Esophagus mucosa (tissue), 1 donor: ENCODE results near the gene BTBD9. TPM values are rescaled to one million over a fixed set of nuclear protein-coding genes. Genes with fewer than 3 reads are reported as not detected.

Experiments
- ATAC-seq: fragments of 200-7000 bp; cut with Tn5 transposase; one replicate; pipeline ENCODE4 v1.9.1; 2020
- total RNA-seq: library from RNA; stranded (reverse); gene quantifications from one replicate; pipeline ENCODE4 v1.2.4, GENCODE V29; 2023
- donor health status: DM: yes; HTN: yes; CAD: no.

BTBD9 gene
- total RNA-seq, 1 donor from 2014 or later, result 13.4 TPM

GRCh38 chr6:38593998-38594665, 45.6 kb downstream of the BTBD9 start:
- no peak for ATAC-seq

DNA sequence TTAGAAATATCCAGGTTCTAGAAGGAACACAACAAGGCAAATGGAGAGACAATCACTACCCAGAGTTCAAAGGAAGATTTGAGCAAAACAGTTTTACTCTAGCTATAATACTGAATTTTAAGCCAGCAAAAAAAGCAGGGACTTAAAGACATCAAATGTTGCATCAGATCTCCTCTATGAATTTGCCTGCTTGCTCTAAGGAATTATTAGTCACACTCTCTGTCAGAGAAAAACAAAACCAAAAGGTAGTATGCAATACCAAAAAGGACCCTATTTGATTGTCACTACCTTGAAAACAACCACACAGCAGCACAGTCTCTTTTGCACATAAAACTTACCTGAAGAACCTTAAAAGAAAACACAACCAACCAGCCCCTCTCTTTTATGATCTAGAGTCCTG, 46.3 kb downstream of the BTBD9 start:
- no peak for ATAC-seq

DNA sequence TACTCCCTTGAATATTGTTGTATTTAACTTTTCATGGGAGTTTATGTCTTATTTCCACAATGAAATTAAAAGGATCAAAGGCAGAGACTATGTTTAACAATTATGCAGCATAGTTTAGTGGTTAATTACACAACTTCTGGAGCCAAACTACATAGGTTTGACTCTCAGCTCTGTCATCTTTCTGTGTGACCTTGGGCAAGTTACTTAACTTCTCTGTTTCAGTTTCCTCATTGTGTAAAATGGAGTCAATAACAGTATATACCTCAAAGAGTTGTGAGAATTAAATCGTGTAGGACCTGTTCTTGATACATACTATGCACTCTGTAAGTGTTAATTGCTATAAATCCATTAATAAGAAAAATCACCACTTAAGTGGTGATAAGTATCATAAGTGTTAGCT, 48.3 kb downstream of the BTBD9 start:
- no peak for ATAC-seq

DNA sequence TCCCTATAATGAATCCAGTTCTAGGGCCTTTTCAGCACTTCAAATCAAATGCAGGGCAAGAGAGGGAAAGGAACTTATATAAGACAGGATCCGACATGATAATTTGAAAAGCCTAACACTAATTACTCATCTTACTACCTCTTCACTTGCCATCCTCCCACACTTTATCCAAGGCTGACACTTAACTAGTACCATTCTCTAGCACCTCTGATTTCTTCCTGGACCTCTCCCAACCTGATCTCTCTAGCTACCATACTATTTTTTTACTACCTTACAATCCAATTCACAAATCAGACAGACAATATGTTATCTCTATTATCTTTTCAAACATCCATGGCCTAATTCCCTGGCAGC, 50.4 kb downstream of the BTBD9 start:
- peak; percentile 36 for ATAC-seq

GRCh38 chr6:38588631-38589366, 50.9 kb downstream of the BTBD9 start:
- peak; percentile 67 for ATAC-seq

DNA sequence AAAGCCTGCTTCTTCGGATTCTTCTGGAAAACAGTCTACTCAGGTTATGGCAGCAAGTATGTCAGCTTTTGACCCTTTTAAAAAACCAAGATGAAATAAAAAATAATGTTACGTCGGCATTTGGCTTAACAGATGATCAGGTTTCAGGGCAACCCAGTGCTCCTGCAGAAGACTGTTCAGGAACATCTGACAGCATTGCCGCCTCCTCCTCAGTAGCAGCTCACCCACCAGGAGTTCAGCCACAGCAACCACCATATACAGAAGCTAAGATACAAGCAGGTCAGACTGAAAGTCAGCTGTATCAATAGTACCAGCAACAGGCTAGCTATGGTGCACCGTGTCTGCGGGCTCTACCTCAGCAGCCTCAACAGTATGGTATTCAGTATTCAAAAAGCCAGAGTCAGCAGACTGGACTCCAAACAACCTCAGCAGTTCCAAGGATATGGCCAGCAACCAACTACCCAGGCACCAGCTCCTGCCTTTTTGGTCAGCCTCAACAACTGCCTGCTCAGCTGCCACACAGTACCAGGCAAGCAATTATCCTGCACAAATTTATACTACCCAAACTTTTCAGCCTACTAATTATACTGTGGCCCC, 51.9 kb downstream of the BTBD9 start:
- ATAC-seq, result no peak

DNA sequence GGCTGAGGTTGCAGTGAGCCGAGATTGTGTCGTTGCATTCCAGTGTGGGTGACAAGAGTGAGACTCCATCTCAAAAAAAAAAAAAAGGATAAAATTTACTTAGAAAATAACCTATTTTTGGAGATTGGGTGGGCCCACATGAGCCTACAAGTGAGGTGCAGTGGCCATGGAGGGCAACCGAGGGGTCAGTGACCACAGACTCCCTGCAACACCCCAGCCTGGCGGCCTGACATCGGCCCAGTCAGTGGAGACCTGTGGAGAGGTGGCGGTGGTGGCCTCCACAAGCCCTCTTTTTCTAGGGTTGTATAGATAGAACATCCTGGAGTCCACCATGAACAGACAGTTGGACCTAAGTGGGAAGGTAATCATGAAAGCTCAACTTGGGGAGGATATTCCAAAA, 52.7 kb downstream of the BTBD9 start:
- ATAC-seq, result no peak

GRCh38 chr6:38584731-38585130, 55.0 kb downstream of the BTBD9 start:
- no peak for ATAC-seq

DNA sequence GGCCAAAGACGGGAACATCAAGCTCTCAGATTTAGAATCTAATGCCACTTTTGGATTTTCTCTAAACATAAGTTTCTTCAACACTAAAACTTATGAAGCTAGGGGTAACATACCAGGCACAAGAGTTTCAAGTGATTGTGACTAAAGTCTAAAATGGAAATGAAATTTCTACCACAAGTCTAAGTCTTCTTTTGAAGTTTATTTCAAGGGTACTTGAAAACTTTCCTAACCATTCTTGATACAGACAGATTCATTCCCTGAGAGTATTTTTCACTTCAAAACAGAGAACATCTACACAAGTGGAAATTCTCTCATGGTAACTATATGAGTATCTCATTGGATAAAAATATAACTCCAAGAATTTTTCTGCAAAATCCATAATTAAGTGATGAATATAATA, 56.2 kb downstream of the BTBD9 start:
- no peak for ATAC-seq

DNA sequence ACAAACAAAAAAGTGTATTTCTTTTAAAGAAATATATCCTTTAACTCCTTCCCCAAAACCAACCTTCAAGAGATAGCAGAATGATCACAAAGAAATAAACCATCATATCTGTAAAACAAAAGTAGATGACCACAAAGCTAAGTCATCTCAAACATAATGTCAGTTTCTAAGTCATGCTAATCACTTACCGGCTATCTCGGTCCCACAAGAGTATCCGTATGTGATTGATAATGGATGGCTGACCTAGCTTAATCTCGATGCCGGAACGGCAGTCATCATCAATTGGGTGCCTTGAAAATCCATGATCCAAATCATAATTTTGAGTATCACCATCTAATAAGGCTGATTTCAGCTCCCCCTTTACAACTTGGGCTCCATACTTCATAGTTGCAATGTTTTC, 59.7 kb downstream of the BTBD9 start:
- ATAC-seq, result no peak

DNA sequence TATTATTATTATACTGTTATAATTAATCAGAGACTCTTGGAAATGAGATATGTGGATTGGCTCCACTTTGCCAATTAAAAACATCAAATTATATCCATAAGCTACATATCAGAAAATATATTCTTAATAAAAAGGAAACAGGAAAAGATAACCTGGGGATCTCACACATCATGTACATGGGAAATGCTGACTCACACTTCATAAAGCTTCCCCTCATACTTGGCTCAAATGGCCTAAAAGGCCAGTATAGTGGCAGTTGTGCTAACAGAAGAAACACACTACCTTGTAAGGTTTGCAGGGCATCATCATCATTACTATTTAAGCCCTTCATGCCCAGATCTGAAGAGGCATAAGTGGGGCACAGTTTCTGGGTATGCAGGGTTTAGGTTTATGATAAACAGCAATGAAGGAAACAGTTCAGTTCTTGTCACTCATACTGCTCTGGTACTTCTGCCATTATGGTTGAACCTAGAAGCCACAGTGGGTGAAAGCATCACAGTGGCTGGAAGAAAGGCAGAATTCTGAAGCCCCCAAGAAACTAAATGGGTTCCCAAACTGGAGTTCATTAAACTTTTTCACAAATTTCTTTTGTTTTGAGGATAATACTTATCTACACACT, 60.6 kb downstream of the BTBD9 start:
- no peak for ATAC-seq

DNA sequence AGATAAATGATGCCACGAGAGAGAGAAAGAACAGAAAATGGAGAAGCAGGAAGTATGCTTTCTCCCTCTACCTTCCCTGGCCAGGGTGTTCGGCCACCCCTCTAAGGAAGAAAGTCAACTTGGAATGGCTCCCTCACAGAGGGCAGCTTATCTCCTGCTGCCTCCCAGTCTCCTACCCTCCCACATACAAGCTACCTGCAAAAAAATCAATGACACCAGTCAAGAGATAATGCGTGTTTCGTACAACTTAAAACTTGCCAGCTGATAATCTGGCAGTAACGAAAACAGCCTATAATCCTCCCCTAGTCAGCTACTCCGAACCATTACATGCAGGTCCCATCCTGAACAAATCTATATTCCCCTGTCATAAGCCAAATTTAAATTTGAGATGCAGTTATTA, 61.7 kb downstream of the BTBD9 start:
- ATAC-seq, result no peak

DNA sequence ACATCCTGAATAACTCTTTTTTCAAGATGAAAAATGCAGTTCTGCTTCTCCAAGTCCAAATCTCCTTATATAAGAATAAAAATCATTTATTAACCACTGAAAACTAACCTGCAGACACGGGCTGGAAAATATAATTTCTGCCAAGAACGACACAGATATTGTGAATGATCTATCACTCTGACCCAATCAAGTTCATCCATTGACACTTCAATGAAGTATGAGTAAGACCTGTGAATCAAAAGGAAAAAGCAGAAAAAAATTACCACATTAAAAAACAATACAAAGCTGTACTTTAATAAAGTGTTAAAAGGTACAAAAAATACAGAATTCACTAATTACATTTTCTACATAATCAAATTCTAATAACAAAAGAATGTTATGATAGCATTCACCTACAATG, 62.2 kb downstream of the BTBD9 start:
- no peak for ATAC-seq

- ATAC-seq, result no peak
Observed at GRCh38 chr6:38573801-38574395, 65.8 kb downstream of the BTBD9 start.

- no peak for ATAC-seq
Observed at GRCh38 chr6:38572186-38572813, 67.4 kb downstream of the BTBD9 start.

DNA sequence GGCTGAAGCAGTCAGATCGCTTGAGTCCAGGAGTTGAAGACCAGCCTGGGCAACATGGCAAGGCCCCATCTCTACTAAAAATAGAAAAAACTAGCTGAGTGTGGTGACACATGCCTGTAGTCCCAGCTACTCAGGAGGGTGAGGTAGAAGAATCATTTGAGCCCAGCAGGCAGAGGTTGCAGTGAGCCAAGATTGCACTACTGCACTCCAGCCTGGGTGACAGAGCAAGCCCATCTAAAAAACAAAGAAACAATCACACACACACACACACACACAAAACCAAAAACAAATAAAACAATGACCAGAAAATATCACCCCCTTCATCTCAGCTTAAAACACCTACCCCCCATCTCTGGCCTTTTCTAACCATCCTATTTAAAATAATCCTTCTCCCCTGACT, 68.0 kb downstream of the BTBD9 start:
- no peak for ATAC-seq

DNA sequence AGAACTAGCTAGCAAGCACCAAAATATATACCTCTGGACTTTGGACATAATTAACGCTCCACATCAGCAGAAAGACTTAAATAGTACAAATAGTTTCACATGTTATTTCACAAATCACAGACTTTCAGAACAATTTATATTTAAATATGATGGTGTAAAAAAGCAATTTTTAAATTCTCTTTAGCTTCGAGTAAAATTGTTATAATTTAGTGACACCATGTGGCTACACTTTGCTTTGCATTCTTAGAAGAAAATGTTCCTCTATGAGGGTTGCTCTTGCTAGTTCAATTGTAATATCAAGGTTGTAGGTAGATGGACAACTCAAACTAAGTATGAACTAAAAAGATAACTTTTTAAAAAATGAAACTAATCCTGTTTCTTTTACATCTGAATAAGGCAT, 69.0 kb downstream of the BTBD9 start:
- no peak for ATAC-seq

- ATAC-seq, result no peak
Observed at GRCh38 chr6:38567436-38567835, 72.3 kb downstream of the BTBD9 start.

DNA sequence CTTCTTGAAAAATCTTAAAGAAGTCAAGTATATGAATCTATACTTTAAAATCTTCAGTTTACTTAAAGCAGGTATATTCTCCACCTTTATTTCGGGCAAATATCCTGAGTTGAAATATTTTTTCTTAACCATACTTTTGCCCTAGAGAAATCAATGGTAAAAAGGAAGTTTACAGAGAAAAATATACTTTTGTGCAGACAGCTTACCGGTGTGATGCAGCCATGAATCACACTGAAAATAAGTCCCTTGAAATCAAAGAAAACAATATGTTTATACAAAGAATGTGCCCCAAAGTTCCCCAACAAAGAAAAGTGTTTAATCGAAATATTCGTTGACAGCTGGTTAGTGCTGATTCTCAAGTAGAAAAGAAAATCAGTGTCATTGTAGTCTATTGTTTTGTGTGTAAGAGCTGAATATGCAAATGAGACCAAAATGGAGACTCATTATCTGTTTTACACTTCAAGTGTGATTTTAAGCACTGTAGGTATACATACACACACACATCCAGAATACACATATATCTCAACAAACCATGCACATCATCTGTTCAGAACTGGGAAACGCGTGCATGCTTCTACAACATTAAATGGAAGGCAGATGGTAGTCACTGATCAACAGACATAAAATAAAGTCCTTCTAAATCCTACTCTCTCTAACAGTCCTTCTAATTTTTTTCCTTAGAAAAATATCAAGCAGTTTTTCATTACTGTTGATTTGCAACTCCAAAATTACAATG, 73.3 kb downstream of the BTBD9 start:
- no peak for ATAC-seq

DNA sequence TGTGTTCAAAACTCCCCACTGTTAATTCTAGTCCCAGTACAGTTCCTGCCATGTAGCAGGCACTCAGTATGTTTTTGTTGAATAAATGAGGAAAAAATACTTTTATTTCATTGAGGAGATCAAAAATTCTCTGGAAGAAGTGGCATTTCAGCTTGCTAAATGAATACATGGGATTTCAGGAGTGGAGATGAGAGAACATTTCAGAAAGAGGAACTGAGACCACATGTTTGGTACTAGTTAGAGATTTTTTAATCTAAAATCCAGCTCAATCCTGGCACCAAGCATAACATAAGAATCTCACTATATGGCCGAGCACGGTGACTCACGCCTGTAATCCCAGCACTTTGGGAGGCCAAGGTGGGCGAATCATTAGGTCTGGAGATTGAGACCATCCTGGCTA, 75.4 kb downstream of the BTBD9 start:
- ATAC-seq, result no peak

- ATAC-seq, result no peak
Observed at GRCh38 chr6:38555606-38556005, 84.1 kb downstream of the BTBD9 start.
